Measurements from ENCODE around the gene AK8.

Gene AK8

GRCh38 chr9:132726576-132727130 lies 151.4 kb downstream of the AK8 start:
- TF ChIP-seq ZFP30 (CRISPR knock-in tag; IDR thresholded peaks at IDR 0.05) (no peak), CSDC2 (CRISPR knock-in tag; IDR thresholded peaks at IDR 0.05) (no peak), ZC3H10 (CRISPR knock-in tag; IDR thresholded peaks at IDR 0.05) (no peak), TCF4 (CRISPR knock-in tag; IDR thresholded peaks at IDR 0.05; ENCODE audit: borderline replicate concordance) (no peak), ISL1 (CRISPR knock-in tag; IDR thresholded peaks at IDR 0.05) (no peak), TSHZ2 (CRISPR knock-in tag; IDR thresholded peaks at IDR 0.05) (no peak), GLIS3 (CRISPR knock-in tag; IDR thresholded peaks at IDR 0.05) (no peak), PPARA (CRISPR knock-in tag; IDR thresholded peaks at IDR 0.05; ENCODE audit: borderline replicate concordance) (no peak), ESRRG (CRISPR knock-in tag; IDR thresholded peaks at IDR 0.05) (no peak), ZFP3 (CRISPR knock-in tag; IDR thresholded peaks at IDR 0.05) (no peak), ZNF565 (CRISPR knock-in tag; conservative IDR thresholded peaks at IDR 0.05; ENCODE audit: low read depth) (no peak), POU6F1 (CRISPR knock-in tag; IDR thresholded peaks at IDR 0.05; ENCODE audit: borderline replicate concordance, low read depth) (no peak), ZNF70 (CRISPR knock-in tag; IDR thresholded peaks at IDR 0.05) (no peak)
- TF ChIP-seq, protein P1, sequence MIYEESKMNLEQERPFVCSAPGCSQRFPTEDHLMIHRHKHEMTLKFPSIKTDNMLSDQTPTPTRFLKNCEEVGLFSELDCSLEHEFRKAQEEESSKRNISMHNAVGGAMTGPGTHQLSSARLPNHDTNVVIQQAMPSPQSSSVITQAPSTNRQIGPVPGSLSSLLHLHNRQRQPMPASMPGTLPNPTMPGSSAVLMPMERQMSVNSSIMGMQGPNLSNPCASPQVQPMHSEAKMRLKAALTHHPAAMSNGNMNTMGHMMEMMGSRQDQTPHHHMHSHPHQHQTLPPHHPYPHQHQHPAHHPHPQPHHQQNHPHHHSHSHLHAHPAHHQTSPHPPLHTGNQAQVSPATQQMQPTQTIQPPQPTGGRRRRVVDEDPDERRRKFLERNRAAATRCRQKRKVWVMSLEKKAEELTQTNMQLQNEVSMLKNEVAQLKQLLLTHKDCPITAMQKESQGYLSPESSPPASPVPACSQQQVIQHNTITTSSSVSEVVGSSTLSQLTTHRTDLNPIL (CRISPR knock-in tag; IDR thresholded peaks at IDR 0.05; ENCODE audit: low read depth): no peak
- ATAC-seq: no peak

DNA sequence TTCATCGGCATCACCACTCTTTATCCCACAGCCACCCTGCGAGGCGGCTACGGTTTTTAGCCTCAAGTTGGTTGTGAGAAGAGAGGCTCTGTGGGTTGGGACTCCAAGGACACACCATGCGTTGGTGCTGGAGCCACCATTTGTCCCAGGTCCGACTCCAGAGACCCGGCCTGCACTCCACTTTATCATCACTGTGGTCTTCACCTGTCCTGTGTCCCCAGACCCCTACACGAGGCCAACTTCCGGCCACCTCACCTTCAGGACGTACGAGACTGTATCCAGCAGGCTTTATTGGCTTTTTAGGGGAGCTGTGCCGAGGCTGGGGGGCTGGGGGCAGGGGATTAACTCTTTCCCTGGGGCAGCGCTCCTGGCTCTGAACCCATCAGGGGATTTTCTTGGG lies 152.8 kb downstream of the AK8 start:
- ATAC-seq: no peak
- no peak for TF ChIP-seq ZFP3 (CRISPR knock-in tag; IDR thresholded peaks at IDR 0.05)
- no peak for TF ChIP-seq OSR1 (CRISPR knock-in tag; IDR thresholded peaks at IDR 0.05)
- TF ChIP-seq TSHZ2 (CRISPR knock-in tag; IDR thresholded peaks at IDR 0.05): no peak
- no peak for TF ChIP-seq ZNF8 (CRISPR knock-in tag; IDR thresholded peaks at IDR 0.05)
- no peak for TF ChIP-seq ARNTL (CRISPR knock-in tag; IDR thresholded peaks at IDR 0.05; ENCODE audit: borderline replicate concordance, low read depth)
- no peak for TF ChIP-seq ZC3H10 (CRISPR knock-in tag; IDR thresholded peaks at IDR 0.05)
- TF ChIP-seq ESRRG (CRISPR knock-in tag; IDR thresholded peaks at IDR 0.05): no peak
- TF ChIP-seq ZFP30 (CRISPR knock-in tag; IDR thresholded peaks at IDR 0.05): no peak
- no peak for TF ChIP-seq RARB (CRISPR knock-in tag; IDR thresholded peaks at IDR 0.05)
- TF ChIP-seq, protein P2, sequence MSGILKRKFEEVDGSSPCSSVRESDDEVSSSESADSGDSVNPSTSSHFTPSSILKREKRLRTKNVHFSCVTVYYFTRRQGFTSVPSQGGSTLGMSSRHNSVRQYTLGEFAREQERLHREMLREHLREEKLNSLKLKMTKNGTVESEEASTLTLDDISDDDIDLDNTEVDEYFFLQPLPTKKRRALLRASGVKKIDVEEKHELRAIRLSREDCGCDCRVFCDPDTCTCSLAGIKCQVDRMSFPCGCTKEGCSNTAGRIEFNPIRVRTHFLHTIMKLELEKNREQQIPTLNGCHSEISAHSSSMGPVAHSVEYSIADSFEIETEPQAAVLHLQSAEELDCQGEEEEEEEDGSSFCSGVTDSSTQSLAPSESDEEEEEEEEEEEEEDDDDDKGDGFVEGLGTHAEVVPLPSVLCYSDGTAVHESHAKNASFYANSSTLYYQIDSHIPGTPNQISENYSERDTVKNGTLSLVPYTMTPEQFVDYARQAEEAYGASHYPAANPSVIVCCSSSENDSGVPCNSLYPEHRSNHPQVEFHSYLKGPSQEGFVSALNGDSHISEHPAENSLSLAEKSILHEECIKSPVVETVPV (CRISPR knock-in tag; IDR thresholded peaks at IDR 0.05): no peak
- no peak for TF ChIP-seq SNAI2 (CRISPR knock-in tag; IDR thresholded peaks at IDR 0.05)
- TF ChIP-seq, protein P3, sequence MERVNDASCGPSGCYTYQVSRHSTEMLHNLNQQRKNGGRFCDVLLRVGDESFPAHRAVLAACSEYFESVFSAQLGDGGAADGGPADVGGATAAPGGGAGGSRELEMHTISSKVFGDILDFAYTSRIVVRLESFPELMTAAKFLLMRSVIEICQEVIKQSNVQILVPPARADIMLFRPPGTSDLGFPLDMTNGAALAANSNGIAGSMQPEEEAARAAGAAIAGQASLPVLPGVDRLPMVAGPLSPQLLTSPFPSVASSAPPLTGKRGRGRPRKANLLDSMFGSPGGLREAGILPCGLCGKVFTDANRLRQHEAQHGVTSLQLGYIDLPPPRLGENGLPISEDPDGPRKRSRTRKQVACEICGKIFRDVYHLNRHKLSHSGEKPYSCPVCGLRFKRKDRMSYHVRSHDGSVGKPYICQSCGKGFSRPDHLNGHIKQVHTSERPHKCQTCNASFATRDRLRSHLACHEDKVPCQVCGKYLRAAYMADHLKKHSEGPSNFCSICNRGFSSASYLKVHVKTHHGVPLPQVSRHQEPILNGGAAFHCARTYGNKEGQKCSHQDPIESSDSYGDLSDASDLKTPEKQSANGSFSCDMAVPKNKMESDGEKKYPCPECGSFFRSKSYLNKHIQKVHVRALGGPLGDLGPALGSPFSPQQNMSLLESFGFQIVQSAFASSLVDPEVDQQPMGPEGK (CRISPR knock-in tag; IDR thresholded peaks at IDR 0.05; ENCODE audit: borderline replicate concordance): no peak
- TF ChIP-seq CSDC2 (CRISPR knock-in tag; IDR thresholded peaks at IDR 0.05): no peak
- TF ChIP-seq PPARA (CRISPR knock-in tag; IDR thresholded peaks at IDR 0.05; ENCODE audit: borderline replicate concordance): no peak
- TF ChIP-seq GLIS3 (CRISPR knock-in tag; IDR thresholded peaks at IDR 0.05): no peak
- no peak for TF ChIP-seq ZNF565 (CRISPR knock-in tag; conservative IDR thresholded peaks at IDR 0.05; ENCODE audit: low read depth)

All from SK-N-SH treated with all-trans-retinoic acid at 6 μM for 48 hours (cell line).